ENCODE data around the gene ADM2.

DNA sequence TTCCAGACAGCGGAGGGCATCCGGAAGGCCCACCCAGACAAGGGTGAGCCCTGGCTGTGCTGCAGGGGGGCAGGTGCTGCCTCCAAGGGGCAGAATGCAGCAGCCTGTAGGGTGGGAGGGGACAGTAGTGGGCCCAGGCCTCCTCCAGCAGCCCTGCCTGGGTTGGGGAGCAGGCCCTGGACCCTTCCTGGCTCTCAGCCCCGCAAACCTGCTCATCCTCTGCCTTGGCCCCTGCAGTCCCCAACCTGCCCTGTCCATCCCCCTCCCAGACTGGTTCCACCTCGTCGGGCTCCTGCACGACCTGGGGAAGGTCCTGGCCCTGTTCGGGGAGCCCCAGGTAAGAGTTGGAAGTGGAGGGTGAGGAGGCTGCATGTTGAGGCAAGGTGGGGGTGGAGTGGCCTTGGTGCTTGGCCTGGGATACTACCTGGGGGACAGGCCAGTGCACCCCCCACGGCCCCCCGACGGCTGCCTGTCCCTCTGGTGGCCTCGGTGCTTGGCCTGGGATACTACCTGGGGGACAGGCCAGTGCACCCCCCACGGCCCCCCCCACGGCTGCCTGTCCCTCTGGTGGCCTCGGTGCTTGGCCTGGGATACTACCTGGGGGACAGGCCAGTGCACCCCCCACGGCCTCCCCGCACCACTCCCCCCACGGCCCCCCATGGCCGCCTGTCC lies 6.8 kb downstream of the ADM2 start:
- TF ChIP-seq POLR2A (IDR thresholded peaks at IDR 0.05) (no peak), CTCF (IDR thresholded peaks at IDR 0.05) (no peak)
